Activated CD8-positive, alpha-beta memory T cell treated with anti-CD3 and anti-CD28 coated beads for 1 hour (primary cell): ENCODE data around the gene HSPB6.
"Not testable (repeated sequence)": the region's sequence is repeated elsewhere in the genome, so short reads cannot be mapped to it uniquely, and the experiment has no call there.

Experiments used
- DNase-seq, 2 donors: peaks; one replicate each; pipeline ENCODE4 v3.0.0-alpha.2; 2020; ENCODE audit warnings: low read depth in 1 of 2; ENCODE audit errors: extremely low read depth in 1 of 2

HSPB6 gene, protein sequence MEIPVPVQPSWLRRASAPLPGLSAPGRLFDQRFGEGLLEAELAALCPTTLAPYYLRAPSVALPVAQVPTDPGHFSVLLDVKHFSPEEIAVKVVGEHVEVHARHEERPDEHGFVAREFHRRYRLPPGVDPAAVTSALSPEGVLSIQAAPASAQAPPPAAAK

DNA sequence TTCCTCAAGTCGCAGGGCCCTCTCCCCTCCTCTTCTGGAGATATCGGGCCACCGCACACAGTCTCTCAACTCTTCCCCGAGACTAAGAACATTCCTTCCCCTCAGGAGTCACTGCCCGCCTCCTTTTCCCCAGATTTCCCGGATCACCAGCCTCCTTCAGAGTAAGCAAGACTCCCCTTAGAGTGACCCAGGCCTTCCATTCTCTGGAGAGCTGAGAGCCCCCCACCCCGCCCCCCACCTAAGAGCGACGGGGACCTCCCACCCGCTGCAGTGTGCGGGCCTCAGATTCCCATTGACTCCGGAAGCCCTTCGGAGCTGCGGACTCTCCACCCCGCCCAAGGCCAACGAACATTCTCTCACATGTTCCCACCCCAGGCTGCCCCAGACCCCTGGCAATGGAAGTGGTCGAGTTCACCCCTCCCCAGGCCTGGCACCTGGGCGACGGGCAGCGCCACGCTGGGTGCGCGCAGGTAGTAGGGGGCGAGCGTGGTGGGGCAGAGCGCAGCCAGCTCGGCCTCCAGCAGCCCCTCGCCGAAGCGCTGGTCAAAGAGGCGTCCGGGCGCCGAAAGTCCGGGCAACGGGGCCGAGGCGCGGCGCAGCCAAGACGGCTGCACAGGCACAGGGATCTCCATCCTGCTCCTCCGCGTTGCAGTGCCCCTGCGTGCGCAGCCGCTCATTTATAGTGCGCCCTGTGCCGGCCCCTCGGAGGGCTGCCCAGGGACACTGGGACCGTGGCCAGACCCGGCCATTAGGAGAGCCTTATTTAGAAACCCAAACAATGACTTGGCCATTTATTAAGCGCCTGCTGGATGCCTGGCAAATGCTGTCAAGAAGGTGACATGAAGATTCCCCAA is at the start of gene HSPB6:
Gene HSPB6 (minus strand): TSS at position 653 of the 854 bp plus-strand sequence. CDS start 21 bp downstream, at position 632.
- no peak for DNase-seq

DNA sequence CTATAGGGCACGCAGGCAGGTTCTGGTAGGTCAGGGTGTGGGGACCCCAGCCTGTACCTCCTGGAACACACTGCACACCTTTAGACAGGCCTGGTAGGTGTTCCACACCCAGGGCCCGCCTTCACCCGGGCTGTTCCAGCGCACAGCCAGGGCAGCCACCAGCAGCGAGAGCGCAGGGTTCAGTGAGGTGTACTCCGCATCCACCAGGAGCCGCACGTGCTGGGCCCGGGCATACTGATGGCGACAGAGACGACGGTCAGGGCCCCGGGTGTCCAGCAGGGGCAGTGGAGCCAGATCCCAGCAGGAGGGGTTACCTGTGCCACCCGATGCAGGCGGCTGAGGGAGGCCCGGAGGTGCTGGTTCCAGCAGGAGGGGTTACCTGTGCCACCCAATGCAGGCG is 49.8 kb upstream of the HSPB6 start:
- no peak for DNase-seq

DNA sequence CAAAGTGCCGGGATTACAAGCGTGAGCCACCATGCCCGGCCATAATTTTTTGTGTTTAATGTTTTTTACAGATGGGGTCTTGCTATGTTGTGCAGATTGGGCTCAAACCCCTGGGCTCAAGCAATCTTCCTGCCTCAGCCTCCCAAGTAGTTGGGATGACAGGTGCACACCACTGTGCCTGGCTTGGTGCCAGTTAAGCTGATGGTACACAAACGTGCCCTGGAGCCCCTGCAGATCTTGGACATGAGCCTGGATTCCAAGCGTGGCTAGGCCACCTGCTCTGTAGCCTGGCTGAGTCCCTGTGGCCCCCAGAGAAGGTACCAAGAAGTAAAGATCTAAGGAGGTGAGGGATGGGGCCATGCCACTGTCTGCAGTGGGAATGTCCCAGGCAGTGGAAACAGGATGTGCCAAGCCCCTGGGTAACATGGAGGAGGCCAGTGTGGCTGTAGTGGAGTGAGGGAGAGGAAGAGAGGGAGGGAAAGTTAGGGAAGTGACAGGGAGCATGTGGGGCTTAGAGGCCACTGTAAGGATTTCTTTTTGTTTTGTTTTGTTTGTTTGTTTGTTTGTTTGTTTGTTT is 48.8 kb upstream of the HSPB6 start:
- no peak for DNase-seq

DNA sequence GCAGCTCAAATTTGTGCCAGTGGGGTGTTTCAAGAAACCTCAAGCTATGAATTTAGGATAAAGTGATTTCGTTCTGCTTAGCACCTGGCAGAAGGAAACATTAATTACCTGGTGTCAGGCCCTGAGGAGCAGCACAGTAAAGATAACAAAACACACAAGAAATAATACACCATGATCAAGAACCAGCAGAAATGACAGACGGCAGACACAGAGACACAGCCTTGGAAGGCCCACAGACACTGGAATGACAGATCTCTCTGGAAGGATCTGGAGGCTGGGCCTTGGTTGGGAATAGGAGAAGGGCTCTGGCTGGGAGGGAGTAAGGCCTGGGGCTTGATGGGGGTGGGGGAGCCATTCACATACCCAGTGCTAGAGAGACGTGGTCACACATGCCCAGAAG is 45.0 kb upstream of the HSPB6 start:
- no peak for DNase-seq

DNA sequence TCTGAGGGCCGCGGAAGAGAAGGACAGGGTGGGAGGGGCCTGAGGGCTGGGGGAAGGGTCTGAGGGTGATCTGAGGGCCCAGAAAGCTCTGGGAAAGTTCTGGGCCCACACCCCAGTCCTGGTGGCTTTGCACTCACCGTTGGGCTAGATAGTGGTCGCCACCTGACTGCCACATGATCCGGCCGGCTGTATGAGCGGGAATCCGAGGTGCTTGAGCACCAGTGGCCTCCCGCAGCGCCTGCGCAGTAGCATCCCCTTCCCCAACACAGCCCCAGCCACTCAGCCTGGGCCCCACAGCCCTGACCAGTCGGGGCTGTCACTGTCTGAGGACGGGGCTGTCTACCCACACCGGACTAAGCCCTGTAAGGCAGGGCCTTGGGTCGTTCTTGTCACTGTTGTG is 40.8 kb upstream of the HSPB6 start:
- no peak for DNase-seq

DNA sequence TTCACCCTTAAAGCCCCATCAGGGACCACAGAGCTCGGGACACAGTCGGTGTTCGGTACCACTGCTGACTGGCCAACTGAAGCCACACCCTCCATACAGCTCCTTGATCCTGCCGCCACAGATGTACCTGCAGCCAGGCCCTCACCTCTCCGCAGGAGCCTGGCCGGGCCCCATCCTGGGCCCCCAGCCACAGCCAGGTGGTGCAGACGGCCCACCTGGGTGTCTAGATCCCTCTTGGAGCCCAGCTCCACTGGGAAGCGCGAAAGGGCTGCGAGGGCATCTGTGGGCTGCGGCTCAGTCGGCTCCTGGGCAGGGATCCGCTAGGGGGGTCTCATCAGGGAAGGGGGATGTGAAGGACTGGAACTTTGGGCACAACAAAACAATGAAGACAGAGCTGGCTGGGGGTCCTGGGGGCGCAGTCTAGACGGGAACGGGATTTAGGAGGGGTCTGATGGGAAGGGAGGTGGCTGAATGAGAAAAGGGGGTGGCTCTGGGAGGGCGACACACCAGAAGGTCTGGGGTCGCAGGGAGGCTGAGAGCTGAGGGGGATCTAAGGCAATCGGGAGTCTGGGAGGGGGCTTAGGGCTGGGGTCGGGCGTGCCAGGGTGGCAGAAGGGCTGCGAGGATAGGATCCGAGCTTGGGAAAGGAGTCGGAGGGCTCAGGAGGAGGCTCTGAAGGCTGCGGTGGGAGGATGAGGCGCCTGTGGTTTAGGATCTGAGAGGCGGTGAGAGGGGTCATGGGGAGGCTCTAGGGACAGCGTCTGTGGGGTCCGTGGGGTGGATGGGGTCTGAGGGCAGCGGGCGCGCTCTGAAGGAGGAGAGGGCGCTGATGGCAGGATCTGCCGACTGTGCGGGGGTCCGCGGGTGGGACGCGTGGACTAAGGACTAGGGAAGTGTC is 40.1 kb upstream of the HSPB6 start:
- DNase-seq: no peak

DNA sequence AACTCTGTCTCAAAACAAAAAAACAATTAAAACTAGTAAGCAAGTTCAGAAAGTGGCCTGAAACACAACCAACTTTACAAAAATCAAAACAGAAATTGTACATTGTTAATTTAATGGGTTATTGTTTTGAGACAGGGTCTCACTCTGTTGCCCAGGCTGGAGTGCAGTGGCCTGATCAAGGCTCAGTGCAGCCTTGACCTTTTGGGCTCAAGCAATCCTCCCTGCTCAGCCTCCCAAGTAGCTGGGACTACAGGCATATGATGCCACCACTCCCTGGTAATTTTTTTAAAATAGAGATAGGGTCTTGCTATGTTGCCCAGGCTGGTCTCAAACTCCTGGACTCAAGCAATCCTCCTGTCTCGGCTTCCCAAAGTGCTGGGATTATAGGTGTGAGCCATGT is 38.7 kb upstream of the HSPB6 start:
- not testable (repeated sequence) for DNase-seq

DNA sequence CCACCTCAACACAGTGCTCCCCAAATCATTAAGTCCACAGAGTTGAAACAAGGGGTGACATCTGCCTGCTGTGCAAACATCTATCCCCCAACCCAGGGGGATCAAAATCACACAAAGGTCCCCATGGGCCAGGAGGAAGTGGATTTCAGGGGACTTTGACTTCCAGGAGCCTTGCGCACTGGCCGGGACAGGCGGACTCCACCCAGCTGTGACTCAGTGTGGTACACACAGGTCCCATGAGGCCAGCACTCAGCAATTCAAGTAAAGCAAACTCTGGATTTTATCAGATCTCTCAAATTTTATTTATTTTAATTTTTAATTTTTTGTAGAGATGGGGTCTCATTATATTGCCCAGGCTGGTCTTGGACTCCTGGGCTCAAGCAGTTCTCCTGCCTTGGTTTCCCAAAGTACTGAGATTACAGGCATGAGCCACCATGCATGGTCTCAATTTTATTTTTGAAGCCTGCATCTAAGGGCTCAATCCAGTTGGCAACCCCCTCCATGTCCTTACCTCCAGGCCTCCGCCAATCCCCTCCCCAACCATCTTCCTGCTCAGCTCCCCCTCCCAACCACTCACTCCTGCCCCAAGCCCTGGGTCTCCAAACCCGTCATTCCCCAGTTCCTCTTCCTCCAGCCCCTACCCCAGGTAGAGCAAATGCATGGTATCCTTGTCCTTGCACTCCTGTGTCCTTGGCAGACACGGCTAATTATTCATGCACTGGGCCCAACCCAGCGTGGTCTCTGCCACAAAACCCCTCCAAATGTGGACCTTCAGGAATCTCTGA is 36.7 kb upstream of the HSPB6 start:
- DNase-seq: no peak

DNA sequence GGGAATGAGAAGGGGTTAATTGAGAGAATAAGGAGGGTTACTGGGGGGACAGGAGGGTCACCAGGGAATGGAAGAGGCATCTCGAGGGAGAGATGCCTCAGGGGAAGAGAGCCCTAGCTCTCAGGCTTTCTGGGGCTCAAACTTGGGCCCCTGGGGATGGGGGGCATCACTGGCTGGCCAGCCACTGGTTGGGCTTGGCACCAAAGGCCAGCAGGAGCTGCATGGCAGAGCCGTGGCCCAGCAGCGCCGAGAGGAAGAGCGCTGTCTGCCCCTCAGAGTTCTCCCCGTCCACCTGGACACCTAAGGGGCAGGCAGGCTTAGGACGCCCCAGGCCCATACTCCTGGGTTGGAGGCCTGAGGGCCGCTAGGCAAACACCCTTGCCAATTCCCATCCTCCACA is 36.1 kb upstream of the HSPB6 start:
- no peak for DNase-seq

DNA sequence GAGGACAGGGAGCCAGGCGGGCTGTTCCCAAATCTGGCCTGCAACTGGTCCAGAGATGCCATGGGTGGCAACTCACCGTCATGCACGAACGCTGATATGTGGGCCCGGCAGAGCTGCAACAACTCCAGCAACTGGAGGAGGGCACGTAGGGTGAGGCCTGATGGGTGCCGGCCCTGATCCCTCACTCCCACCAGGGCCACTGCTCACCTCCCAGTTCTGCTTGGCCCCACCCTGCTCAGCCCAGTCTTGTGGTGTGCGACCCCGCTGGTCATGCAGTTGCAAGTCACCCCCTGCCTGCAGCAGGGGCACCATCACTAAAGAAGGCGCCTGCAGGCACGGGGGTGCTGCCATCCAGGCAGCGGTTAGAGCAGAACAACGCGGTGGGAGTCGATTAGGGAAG is 35.5 kb upstream of the HSPB6 start:
- no peak for DNase-seq

DNA sequence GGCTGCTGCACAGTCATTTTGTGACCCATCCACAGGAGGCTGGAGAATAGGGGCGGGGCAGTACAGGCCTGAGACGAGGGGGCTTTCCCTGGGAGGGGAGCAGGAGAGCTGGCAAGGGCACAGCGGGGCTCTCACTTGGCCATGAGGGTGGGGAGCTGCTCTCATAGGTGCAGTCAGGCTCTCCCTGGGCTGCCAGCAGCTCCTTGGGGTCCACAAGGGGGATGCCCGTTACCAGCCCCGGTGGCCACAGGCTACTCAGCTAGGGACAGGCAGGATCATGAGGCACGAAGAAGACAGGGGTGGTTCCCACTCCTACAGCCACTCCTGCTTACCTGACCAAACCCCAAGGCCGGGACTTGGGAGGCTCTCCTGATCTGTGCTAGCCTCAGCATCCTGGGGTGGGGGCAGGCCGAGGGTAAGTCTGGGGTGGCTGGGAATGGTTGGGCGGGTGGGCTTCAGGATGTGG is 35.0 kb upstream of the HSPB6 start:
- DNase-seq: no peak

DNA sequence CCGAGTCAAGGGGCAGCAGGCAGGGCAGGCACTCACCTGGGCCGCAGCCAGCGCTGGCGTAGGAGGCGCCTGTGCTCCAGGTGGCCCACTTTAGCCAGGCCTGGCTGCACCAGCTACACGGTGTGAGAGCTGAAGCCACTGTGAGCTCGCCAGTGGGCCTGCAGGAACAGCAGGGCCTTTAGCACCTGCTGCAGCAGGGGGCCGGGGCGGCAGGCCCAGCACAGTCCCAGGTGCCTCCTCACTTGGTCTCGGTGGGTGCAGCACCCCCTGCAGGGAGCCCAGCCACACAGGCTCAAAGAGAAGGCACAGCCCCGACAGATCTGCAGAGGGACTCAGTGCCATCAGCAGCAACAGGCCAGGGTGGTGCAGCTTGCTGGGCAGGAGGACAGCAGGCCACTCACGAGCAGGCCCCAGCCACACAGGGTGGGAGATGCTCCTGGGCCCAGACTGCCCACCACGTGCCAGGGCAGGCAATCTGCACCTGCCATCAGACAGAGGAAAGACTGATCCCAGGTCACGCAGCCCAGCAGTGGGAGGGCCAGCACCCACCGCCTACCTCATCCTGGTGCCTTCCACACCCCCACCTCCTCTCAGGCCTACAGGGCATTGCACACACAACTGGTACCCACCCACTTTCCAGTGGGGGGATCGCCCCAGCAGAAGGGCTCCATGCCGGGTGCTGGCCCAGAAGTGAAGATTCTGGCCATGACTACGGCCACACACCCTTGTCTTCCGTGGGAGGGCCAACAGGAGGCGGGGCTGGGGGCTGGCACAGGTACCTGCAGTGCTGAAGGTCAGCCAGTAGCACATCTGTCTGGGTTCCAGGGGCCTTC is 34.4 kb upstream of the HSPB6 start:
- DNase-seq: no peak

DNA sequence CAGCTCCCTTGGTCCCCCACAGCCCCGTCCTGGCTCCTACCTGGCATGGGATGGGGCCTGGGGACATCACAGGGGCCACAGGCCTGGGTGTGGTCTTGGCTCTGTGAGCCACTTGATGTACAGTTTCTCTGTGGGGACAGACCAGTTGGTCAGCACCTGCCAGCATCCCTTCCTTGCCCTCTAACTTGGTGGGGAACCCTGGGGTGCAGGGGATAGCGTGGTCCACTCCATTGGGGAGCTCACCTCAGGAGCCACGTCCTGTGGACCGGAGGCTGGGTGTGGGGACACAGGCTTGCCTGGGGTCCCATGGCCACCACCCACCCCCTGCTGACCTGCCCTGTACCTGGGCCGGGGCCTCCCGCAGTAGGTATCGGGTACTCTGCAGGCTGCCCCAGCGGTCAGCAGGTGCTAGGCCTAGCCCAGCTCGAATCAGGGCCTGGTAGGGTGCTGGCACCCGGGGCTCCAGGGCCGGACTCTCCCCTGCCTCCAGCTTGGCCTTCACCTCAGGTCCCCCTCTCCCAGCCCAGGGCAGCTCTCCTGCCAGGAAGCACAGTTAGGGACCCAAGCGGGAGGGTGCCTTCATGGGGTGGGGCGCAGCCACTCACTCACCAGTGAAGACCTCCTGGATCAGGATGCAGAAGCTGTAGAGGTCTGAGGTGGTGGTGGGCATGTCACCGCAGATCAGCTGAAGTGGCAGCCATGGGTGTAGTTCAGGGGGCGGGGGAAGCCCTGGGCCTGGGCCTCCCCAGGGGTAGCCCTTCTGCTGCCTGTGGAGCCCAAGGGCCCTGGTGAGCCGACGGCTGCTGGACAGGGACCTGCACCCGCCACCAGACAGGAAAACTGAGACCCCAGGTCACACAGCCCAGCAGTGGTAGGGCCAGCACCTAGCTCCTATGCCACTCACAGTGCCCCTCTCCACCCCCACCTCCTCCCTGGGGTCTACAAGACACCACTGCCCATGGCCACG is 33.4 kb upstream of the HSPB6 start:
- DNase-seq: no peak

DNA sequence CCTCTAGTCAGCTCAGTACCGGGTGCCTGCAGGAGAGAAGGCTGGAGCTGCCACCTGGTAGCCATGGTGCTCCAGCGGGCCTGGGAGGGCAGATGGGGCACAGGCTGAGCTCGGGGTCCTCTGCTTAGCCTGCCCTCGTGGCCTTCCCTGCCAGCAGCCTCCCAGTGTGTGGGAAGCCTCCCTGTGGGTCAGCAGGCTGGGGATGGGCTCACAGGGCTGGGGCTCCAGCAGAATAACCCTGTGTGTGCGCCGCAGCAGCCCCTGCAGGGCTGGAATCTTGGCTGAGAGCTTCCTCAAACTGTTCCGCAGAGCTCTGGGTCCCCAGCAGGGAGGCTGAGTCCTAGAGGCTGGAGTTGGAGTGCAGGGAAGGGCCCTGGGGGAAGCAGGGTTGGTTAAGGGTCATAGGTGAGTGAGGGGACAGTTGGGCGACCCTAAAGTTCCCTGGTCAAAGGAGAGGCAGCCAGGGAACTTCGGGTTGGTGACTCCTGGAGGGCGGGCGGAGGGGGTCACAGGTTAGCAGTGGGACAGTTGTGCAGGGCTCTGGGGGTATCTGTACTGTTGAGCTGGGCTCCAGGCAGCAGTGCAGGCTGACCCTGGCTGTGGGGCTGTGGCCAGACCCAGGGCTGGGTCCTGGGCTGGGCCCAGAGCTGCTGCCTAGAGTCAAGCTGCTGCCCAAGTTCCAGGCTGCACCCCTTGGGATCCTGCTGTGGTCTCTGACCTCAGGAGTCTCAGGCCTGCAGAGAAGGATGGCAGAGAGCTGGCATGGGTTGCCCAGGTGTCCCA is 32.6 kb upstream of the HSPB6 start:
- no peak for DNase-seq

DNA sequence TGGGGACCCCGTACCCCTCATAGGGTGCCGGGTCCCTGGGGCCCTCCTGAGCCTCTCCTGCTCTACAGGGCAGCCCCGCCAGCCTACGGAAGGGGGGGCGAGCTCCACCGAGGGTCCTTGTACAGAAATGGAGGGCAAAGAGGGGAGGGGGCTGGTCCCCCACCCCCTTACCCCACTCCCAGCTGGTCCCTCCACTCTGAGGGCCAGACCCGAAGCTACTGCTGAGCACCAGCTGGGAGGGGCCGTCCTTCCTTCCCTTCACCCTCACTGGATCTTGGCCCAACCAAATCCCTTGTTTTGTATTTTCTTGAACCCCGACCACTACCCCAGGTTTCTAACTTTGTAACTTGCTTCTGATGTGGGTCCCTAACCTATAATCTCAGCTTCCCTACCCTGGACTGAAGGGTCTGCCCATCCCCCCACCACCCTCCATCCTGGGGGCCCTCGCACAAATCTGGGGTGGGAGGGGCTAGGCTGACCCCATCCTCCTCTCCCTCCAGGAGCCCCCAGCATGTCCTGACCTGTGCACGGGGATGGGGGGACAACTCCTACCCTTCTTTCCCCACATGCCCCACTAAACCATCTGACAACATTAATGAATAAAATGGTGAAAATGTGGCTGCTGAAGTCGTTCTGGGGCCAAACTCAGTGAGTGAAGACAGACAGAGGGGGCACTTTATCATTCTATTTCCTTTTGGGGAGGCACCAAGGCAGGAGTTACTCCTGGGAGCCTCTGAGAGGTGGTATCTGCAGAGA is 31.6 kb upstream of the HSPB6 start:
- no peak for DNase-seq

DNA sequence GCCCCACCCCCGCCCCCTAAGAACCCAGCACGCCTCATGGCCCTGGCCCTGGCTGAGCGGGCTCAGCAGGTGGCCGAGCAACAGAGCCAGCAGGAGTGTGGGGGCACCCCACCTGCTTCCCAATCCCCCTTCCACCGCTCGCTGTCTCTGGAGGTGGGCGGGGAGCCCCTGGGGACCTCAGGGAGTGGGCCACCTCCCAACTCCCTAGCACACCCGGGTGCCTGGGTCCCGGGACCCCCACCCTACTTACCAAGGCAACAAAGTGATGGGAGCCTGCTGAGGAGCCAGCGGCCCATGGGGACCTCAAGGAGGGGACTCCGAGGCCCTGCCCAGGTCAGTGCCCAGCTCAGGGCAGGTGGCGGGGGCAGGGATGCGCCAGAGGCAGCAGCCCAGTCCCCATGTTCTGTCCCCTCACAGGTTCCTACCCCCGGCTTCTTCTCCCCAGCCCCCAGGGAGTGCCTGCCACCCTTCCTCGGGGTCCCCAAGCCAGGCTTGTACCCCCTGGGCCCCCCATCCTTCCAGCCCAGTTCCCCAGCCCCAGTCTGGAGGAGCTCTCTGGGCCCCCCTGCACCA is 30.5 kb upstream of the HSPB6 start:
- no peak for DNase-seq
